ENCODE measurements around the gene LRR1.

The LRR1 gene

GRCh38 chr14:49579841-49580240 is 18.9 kb upstream of the LRR1 start:
- TF ChIP-seq EZH2phosphoT487 (IDR thresholded peaks at IDR 0.05; ENCODE audit: low read length) (no peak), CTCF (IDR thresholded peaks at IDR 0.05; ENCODE audit: low read length) (no peak), EZH2 (optimal IDR thresholded peaks at IDR 0.05; ENCODE audit: low read depth, low read length) (no peak)
- Histone ChIP-seq H3K79me2 (ENCODE audit: low read length) (peaks cover 30% of the 10 kb centered on the region), H3K4me1 (ENCODE audit: low read length) (no peaks in the 10 kb centered on the region), H3K36me3 (replicated peaks; ENCODE audit: insufficient read depth, low read length) (no peaks in the 10 kb centered on the region; the same call in 1 of the 2 replicates), H3K27me3 (replicated peaks; ENCODE audit: insufficient read depth, low read length) (no peaks in the 10 kb centered on the region), H3K9me2 (replicated peaks; ENCODE audit: insufficient read depth, low read length) (no peaks in the 10 kb centered on the region), H3K4me3 (ENCODE audit: low read length) (no peak overlapping the region), H3K9ac (ENCODE audit: low read length) (no peak overlapping the region), H3K4me2 (ENCODE audit: low read depth, low read length) (no peak overlapping the region), H3K27ac (ENCODE audit: low read length) (no peak overlapping the region), H4K20me1 (ENCODE audit: insufficient read depth, low read length) (peaks cover 3% of the 10 kb centered on the region; the same call in 1 of the 2 replicates), H3F3A (ENCODE audit: insufficient read depth, low read length) (peaks cover 5% of the 10 kb centered on the region; the same call in 1 of the 2 replicates), H2AFZ (ENCODE audit: low read length) (no peak overlapping the region), H3K9me3 (replicated peaks; ENCODE audit: insufficient read depth, low read length) (no peaks in the 10 kb centered on the region)
- DNase-seq = no peak

GRCh38 chr14:49581209-49582112 is 17.3 kb upstream of the LRR1 start:
- Histone ChIP-seq H3K27ac (ENCODE audit: low read length) (no peak overlapping the region), H3K4me1 (ENCODE audit: low read length) (no peaks in the 10 kb centered on the region), H3K79me2 (ENCODE audit: low read length) (peaks cover 44% of the 10 kb centered on the region), H4K20me1 (ENCODE audit: insufficient read depth, low read length) (peaks cover 3% of the 10 kb centered on the region; the same call in 1 of the 2 replicates), H3K36me3 (replicated peaks; ENCODE audit: insufficient read depth, low read length) (no peaks in the 10 kb centered on the region; the same call in 1 of the 2 replicates), H3K4me3 (ENCODE audit: low read length) (no peak overlapping the region), H3K4me2 (ENCODE audit: low read depth, low read length) (no peak overlapping the region), H3K9ac (ENCODE audit: low read length) (no peak overlapping the region), H3F3A (ENCODE audit: insufficient read depth, low read length) (peaks cover 5% of the 10 kb centered on the region; the same call in 1 of the 2 replicates), H3K9me2 (replicated peaks; ENCODE audit: insufficient read depth, low read length) (no peaks in the 10 kb centered on the region), H2AFZ (ENCODE audit: low read length) (no peak overlapping the region), H3K9me3 (replicated peaks; ENCODE audit: insufficient read depth, low read length) (no peaks in the 10 kb centered on the region), H3K27me3 (replicated peaks; ENCODE audit: insufficient read depth, low read length) (no peaks in the 10 kb centered on the region)
- no peak for DNase-seq
- TF ChIP-seq EZH2 (optimal IDR thresholded peaks at IDR 0.05; ENCODE audit: low read depth, low read length) (no peak), CTCF (IDR thresholded peaks at IDR 0.05; ENCODE audit: low read length) (no peak), EZH2phosphoT487 (IDR thresholded peaks at IDR 0.05; ENCODE audit: low read length) (no peak)

GRCh38 chr14:49582113-49582977 is 16.4 kb upstream of the LRR1 start:
- Histone ChIP-seq H2AFZ (ENCODE audit: low read length) (no peak overlapping the region), H3K4me2 (ENCODE audit: low read depth, low read length) (no peak overlapping the region), H3K4me3 (ENCODE audit: low read length) (no peak overlapping the region), H3K36me3 (replicated peaks; ENCODE audit: insufficient read depth, low read length) (no peaks in the 10 kb centered on the region; the same call in 1 of the 2 replicates), H3K27me3 (replicated peaks; ENCODE audit: insufficient read depth, low read length) (no peaks in the 10 kb centered on the region), H3K27ac (ENCODE audit: low read length) (no peak overlapping the region), H3F3A (ENCODE audit: insufficient read depth, low read length) (peaks cover 12% of the 10 kb centered on the region), H3K4me1 (ENCODE audit: low read length) (no peaks in the 10 kb centered on the region), H3K9me2 (replicated peaks; ENCODE audit: insufficient read depth, low read length) (no peaks in the 10 kb centered on the region), H3K9me3 (replicated peaks; ENCODE audit: insufficient read depth, low read length) (no peaks in the 10 kb centered on the region), H3K79me2 (ENCODE audit: low read length) (peaks cover 44% of the 10 kb centered on the region), H4K20me1 (ENCODE audit: insufficient read depth, low read length) (peaks cover 3% of the 10 kb centered on the region; the same call in 1 of the 2 replicates), H3K9ac (ENCODE audit: low read length) (no peak overlapping the region)
- DNase-seq = no peak
- TF ChIP-seq CTCF (IDR thresholded peaks at IDR 0.05; ENCODE audit: low read length) (no peak), EZH2phosphoT487 (IDR thresholded peaks at IDR 0.05; ENCODE audit: low read length) (no peak), EZH2 (optimal IDR thresholded peaks at IDR 0.05; ENCODE audit: low read depth, low read length) (no peak)

Measured in MM.1S (cell line).